Femur (tissue), 1 donor: Measurements from ENCODE around the gene SERPINA1.
"Not testable (repeated sequence)": the region's sequence is repeated elsewhere in the genome, so short reads cannot be mapped to it uniquely, and the experiment has no call there.

Experiments used
- DNase-seq: peaks from one replicate; pipeline ENCODE4 v3.0.0-alpha.2; 2017

Gene SERPINA1

DNA sequence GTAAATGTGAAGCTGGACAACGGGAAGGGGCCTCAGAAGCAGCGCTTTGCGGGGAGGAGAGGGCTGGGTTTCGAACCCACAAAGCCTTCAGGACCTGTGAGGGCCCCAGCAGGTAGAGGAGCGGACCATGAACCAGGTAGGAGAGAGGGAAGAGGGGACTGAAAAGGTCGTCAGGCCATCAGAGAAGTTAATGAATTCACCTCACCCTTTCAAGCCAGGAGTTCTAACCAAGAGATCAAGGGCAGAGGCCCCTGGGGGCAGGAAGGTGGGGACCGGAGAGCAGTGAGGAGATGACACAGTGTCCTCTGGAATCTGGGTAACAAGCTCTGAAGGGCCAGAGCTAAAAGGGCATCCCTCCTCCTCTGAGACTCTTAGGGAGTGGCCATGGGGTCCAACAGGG is 19.4 kb downstream of the SERPINA1 start:
- no peak for DNase-seq

DNA sequence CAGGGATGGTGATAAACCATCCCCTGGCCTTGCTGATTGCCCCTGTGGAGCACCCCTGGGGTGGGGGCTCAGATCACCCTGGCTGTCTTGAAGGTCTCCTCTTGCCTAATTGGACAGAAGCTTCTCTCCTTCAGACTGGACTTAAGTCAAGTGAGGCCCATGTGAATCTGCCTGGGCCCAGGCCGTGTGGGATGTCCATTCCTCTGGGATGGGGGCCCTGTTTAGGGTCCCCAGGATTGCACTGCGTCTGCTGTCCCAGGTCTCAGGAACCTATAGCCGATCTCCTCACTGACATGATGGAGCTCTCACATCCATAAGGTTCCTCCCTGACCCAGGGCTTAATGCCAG is 20.2 kb downstream of the SERPINA1 start:
- no peak for DNase-seq

DNA sequence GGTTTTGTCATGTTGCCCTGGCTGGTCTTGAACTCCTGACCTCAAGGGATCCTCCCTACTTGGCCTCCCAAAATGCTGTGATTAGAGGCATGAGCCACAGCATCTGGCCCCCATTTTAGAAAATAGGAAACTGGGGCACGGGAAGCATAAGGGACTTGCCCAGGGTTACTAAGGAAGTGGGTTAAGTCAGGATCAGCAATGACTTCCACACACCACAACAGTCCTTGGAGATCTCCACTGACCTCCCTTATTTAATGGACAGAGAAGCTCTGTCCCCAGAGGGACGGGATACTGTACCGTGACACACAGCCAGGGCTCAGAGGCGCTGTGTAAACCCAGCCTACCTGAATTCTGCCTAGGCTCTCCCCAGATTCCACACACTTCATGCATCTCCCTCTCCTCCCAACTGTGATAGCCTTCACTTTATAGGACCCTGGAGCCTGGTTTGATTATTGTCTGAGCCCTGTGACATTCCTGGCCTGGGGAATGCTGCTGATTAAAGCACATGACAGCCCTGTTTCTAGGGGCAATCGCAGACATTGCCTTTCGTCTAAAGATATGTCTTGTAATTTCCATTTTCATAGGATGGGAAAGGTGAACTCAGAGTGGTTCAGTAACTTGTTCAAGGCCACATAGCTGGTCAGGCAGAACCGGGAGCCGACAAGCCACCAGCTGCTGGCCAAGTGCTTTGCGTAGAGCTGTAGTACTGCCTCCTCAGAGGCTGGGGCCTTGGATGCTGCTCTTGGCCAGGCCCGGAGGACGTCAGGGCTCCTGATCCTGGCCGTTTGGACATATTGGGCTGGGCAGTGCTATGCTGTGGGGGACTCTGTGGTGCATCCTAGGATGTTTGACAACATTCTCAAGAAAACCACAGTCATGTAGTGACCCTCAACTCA is 20.8 kb downstream of the SERPINA1 start:
- no peak for DNase-seq

DNA sequence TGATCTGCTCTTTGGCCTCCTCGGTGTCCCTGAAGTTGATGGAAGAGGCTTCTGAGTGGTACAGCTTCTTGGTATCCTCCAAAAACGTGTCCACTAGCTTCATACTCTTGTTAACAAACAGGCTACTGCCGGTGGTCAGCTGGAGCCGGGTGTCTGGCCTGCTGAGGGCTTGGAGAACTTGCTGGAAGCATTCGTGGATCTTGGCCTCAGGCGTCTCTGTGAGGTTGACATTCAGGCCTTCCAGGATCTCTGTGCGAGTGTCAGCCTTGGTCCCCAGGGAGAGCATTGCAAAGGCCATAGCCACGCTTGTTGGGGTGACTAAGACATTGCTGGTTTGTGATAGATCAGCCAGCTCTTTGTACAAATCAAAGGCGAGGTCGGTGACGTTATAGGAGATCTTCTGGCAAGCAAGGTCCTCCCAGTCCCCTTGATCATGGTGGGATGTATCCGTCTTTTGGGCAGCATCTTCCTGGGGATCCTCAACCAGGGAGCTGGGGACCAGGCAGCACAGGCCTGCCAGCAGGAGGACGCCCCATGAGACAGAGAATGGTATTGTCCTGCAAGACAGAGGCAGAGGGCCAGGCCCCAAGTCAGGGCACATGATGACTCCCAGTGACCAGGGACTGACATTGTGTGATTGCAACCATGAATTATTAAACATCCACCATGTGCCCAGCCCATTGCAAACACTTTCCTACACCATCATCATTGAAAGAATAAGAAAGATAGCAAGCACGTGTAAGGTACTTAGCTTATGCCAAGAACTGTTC is 22.1 kb downstream of the SERPINA1 start, which contains the start of gene SERPINA2:
SERPINA2 (minus strand) TSS at position 553 of the 770 bp plus-strand sequence.
- DNase-seq: no peak

DNA sequence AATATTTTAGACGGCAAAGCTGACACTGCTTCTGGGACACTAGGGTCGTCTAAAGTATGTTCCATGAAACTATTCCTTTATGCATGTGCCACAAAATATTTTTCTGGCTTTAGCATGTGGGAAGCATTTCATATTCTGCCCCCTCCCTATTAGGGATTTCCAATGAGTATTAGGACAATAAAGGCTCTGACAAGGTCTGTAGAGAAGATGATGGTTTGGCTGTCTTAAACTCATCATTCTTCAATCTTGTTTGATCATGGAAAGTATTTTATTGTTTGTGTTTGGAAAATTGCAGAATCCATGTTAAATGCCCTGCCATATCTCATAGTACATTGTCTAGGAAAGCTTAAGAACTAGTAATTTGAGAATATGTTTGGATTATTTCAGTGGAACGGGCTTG is 22.8 kb downstream of the SERPINA1 start:
- DNase-seq: no peak

DNA sequence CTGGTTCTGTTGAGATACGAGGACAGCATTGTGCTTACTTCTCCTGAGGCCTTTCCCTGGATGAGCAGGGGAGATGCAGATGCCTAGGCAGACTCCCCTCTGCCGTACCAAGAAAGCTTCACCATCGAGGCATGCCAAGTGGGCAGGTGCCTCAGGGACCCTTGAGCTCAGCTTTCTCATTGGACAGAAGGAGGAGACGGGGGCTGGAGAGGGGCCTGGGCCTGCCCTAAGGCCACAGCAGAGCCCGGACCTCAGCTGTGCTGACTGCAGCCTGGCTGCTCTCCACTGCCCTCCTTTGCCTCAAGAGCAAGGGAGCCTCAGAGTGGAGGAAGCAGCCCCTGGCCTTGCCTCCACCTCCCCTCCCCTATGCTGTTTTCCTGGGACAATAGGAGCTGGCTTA is 23.4 kb downstream of the SERPINA1 start:
- no peak for DNase-seq

DNA sequence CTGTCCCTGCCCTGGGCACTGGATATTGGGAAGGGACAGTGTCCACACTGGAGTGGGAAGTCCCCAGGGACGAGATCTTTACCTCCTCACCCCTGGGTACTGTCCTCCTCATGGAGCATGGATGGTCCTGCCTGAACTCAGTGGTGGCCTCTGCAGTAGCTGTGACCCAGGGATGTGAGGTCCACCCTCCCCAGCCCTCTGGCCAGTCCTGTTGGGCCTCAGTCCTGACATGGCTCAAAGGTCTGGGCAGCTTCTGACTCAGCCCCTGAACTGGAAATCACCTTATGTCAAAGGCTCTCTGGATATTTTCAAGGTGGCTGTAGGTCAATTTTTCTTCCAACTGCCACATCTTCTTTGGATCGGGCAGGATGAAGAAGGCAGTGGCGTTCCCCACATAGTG is 24.4 kb downstream of the SERPINA1 start:
- no peak for DNase-seq

DNA sequence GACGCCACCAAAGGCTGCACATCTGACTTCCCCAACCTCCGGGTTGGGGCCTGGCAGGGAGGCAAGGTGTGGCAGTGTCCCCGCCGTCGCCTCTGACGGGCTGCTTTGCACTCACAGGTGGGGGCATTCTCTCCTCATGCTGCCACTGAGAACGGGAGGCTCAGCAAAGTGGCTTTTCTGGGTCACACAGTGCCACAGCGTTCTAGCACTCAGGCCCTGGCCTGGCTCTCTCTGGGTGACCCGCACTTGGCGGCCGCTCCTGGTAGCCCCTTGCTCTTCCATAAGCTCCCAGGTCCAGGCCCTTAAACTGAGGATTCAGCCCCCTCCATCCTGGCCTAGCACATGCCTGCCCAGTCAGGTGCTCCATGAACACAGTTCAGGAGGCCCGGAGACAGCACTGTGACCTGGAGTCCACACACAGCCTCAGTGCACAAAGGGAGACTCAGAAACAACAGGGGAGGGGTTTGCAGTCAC is 25.2 kb downstream of the SERPINA1 start:
- no peak for DNase-seq

DNA sequence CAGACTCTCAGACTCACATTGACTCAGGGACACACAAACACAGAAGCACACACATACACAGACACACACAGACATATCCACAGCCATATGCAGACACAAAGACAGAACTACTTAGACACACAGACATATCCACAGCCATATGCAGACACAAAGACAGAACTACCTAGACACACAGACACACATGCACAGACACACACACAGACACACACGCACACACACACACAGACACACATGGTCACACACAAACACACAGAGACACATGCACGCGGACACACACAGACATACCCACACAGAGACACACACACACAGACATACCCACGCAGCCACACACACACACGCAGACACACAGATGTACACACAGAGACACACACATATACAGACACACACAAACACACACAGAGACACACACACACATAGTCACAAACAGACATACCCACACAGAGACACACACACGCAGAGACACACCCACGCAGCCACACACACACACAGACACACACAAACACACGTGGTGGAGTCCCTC is 25.7 kb downstream of the SERPINA1 start:
- no peak for DNase-seq

DNA sequence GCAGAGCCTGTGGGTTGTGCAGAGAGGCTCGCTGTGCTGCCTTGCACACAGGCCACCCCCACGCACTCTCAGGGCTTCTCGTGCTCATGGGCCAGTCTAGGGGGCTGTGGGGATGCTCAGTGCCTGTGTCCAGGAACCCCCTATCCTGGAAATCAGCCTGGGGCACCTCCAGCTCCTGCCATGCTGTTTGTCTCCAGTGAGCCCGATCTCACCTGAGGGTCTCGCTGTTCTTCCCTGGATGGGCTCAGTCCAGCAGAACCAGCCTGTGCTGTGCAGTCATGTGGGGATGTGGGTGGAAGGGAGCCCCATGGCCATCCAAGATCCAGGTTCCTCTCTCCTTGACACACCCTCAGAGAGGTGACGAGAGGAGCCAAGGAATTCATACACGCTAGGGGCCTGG is 26.7 kb downstream of the SERPINA1 start:
- no peak for DNase-seq

DNA sequence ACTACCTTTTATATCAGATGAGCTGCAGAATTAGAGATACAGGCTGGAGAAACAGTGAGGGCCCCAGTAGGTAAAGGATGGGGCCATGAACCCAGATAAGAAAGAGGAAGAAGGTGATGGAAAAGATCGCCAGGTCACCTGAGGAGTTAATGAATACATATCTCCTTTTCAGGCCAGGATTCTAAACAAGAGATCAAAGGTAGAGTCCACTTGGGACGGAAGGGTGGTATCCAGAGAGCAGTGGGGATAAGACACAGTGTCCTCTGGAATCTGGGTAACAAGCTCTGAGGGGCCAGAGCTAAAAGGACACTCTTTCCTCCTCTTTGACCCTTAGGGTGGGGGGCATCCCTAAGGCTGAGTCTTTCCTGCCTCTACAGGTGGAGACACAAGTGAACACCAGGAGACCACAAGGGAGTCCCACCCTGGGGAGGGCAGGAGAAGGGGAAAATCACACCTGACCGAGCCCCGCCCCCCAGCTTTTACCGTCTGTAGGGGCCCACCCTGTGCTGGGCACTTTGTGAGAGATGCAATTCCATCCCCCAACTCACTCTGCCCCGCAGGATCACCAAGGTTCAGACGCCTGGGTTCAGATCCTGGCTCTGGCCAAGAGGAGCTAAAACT is 27.3 kb downstream of the SERPINA1 start:
- no peak for DNase-seq

DNA sequence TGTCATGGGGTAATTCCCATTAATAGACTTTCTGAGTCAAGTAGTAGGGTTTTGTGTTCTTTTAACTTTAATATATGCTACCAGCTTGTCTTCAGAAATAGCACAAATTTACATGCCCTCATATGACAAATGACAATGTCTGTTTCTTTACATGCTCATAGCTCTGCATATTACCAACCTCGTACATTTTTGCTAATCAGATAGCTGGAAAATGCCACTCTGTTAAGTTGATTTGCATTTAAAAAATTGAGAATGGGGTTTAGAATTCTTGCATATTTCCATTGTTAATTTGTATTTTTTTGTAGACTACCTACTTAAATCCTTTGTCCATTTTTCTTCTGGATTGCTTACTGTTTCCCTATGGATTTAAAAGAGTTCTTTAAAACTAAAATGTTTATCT is 31.2 kb downstream of the SERPINA1 start:
- DNase-seq: no peak

DNA sequence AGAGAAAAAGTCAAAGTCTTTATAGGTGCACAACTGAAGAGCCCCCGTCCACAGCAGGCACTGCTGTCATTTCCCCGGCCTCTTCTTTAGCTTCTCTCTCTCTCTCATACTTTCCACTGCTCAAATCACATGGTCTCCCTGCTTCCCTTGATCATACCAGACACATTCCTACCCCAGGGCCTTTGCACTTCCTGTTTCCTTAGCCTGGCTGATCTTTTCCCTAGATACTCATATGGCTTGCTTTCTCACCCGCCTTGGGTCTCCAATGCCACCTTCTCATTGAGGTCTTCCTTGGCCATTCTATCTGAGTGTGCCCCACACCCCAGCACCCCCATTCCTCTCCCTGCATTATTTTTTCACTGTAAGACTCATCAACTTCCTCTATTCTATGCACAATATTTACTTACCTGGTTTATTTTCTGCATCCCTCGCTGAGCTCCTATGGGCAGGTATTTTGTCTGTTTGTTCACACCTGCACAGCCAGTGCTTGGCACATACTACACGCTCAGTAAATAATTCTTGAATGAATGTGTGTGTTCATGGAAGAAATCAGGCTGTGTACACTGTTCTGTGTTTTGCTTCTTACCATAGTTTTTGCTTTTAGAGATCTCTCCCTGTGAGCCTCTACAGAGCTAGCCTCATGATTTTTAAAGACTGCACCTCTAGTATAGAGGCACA is 31.9 kb downstream of the SERPINA1 start:
- no peak for DNase-seq

DNA sequence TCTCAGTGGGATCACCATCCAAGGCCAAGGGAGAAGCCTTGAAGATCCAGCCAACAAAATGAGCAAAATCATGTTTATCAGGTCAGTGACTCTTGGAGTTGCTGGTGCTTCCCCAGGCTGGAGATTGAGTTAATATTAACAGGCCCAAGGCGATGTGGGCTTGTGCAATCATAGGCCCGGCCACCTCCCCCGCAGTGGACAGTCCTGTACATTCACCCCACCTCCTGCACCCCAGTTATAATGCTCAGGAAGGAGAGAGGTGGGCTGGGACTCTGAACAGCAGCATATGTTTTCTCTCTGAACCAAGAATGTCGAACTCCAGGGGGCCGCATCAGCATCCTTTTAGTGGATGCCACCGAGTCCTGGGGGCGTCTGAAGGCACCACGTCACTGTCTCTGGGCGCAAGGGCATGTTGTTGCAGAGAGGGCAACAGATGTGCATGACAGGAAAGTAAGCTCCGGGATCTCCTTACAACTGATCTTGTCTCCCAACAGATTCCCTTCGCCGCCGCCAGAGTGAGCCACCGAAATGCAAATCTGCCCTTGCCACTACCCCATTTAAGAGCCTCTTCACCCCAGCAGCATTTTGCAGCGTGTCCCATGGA is 33.1 kb downstream of the SERPINA1 start:
- peak; percentile 58 for DNase-seq

DNA sequence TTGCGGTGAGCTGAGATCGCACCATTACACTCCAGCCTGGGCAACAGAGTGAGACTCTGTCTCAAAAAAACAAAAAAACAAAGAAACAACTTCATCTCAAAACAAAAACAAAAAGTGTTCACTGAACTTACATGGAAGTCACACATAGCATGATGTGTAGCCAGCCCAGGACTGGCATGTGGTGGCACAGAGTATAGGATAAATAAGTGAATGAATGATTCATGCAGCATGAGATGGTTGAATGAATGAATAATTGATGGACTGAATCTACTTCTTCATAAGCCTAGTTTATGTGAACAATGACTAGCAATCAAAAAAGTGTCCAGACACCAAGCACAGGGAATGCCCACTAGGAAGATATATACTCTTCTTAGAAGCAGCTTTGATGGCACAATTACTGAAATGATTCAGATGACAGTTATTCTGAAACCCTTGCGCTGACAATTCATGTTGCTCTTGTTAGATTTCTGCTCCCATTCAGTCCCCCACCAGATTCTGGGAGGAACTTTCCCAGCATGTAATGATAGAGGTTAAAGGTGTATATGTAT is 33.7 kb downstream of the SERPINA1 start:
- DNase-seq: no peak

DNA sequence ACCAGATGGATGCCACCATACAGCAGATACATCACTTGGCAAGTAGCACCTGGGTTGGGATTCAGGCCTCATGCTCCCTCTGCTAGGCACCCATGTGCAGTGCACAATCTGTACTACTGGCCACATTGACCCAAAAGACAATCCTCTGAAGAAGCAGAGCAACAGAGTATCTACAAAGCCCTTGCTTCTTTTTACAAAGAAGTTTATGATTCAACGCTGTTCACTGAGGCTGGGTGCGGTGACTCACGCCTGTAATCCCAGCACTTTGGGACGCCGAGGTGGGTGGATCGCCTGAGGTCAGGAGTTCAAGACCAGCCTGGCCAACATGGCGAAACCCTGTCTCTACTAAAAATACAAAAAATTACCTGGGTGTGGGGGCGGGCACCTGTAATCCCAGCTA is 34.2 kb downstream of the SERPINA1 start:
- DNase-seq: not testable (repeated sequence)

DNA sequence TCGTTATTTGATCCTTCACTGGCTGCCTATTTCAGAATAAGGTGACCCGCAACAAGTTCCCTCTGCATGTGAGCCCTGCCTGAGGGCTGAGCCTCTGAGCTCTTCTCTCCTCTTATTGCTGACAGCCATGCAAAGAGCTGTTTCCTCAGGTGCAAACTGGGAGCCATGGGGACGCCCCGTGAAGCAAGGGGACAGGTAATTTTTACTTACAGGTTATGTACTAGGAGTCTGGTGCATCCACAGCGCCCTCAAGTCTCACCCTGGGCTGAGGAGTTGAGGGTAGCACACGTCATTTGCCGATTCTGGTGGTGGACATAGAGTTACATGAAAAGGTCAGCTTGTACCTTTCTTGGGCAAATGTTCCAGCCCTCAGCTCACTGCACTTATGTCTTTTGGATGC is 39.1 kb downstream of the SERPINA1 start:
- no peak for DNase-seq

DNA sequence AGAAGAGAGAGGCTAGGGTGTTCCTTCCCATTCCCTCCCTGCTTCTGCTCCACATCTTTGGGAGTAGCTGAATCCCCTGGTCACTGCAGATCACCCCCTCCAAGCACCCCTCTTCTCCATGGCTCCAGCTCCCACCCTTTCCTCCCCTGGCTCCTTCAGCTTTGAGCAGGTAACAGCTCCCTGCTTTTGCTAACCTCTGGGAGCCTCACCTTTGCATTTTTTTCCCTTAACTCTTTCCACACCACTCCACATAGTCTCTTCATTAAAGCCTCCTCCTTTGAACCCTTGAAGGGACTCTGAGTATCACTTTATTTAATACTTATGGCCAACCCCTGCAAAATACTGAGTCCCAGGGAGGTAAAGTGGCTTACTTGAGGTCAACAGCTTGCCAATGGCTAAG is 39.6 kb downstream of the SERPINA1 start:
- no peak for DNase-seq

DNA sequence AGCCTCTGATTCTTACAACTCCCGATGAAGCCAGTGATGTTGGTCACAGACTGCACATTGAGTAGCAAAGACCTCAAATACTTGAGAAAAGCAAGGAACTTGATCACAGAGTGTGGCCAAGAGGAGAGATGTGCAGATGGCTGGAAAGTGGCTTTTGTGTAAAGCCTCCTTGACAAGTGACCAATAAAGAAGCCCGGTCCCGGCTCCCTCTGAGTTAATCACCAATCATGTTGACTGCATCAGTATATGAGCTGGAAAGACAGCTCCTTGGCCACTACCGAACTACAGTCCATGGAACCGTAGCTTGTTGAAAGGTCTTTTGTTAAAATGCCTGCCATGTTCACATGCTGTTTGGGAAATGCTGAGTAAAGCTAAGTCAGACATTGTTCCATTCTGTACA is 41.6 kb downstream of the SERPINA1 start:
- no peak for DNase-seq

DNA sequence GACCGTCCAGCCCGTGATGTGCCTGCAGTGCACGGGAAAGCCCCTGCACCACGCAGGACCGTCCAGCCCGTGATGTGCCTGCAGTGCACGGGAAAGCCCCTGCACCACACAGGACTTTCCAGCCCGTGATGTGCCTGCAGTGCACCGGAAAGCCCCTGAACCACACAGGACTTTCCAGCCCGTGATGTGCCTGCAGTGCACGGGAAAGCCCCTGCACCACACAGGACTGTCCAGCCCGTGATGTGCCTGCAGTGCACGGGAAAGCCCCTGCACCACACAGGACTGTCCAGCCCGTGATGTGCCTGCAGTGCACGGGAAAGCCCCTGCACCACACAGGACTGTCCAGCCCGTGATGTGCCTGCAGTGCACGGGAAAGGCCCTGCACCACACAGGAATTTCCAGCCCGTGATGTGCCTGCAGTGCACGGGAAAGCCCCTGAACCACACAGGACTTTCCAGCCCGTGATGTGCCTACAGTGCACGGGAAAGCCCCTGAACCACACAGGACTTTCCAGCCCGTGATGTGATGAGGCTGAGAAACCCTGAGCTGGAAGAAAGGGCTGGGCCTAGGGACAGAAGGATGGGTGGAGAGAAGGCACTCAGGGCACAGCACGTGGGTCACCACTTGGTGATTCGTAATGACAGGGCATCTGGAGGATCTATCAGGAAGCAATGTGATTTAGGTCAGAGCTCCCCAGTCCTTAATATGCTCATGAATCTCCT is 42.2 kb downstream of the SERPINA1 start:
- not testable (repeated sequence) for DNase-seq

DNA sequence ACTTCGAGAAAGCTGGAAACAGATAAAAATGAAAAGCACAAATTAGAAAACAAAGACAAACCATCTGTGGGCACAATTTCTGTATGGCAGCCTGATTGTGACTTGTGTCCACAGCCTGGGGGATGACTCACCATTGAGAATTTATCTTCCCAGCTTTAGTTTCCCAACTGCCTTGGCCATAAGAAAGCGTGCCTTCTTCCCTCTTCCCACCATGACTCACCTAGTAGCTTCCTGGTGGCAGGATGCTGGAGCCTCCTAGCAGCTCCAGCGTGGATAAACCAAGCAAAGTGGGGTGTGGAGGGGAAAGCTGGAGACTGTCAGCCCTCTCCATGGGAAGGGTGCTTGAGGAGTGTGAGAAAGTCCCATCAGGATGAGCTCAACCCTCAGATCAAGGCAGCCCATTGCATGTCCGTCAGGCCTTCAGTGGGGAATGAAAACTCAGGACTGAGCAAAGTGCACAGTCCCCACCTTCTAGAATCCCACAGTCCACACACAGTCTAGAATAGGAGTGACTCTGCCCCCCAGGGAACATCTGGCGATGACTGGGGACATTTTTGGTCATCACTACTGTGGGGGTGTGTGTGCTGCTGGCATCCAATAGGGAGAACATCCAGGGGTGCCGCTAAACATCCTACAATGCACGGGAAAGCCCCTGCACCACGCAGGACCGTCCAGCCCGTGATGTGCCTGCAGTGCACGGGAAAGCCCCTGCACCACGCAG is 42.9 kb downstream of the SERPINA1 start:
- DNase-seq: no peak
